ENCODE results near the gene BNC2.

The BNC2 gene

GRCh38 chr9:16682273-16682672, 188.2 kb downstream of the BNC2 start:
- TF ChIP-seq GATA2 (IDR thresholded peaks at IDR 0.05; ENCODE audit: low read depth, low read length) (no peak), GATA3 (IDR thresholded peaks at IDR 0.05; ENCODE audit: low read depth, low read length) (no peak)

GRCh38 chr9:16681652-16681987, 188.8 kb downstream of the BNC2 start:
- TF ChIP-seq GATA2 (IDR thresholded peaks at IDR 0.05; ENCODE audit: low read depth, low read length) (no peak), GATA3 (IDR thresholded peaks at IDR 0.05; ENCODE audit: low read depth, low read length) (no peak)

- TF ChIP-seq GATA2 (IDR thresholded peaks at IDR 0.05; ENCODE audit: low read depth, low read length) (peak; percentile 32), GATA3 (IDR thresholded peaks at IDR 0.05; ENCODE audit: low read depth, low read length) (no peak; the same call in 1 of the 2 replicates)
Measured at GRCh38 chr9:16680975-16681651, 189.4 kb downstream of the BNC2 start.

GRCh38 chr9:16680541-16680940, 189.9 kb downstream of the BNC2 start:
- no peak for TF ChIP-seq GATA3 (IDR thresholded peaks at IDR 0.05; ENCODE audit: low read depth, low read length)
- TF ChIP-seq GATA2 (IDR thresholded peaks at IDR 0.05; ENCODE audit: low read depth, low read length): no peak

GRCh38 chr9:16679327-16679821, 191.1 kb downstream of the BNC2 start:
- TF ChIP-seq GATA3 (IDR thresholded peaks at IDR 0.05; ENCODE audit: low read depth, low read length): no peak
- no peak for TF ChIP-seq GATA2 (IDR thresholded peaks at IDR 0.05; ENCODE audit: low read depth, low read length)

- TF ChIP-seq GATA3 (IDR thresholded peaks at IDR 0.05; ENCODE audit: low read depth, low read length) (no peak), GATA2 (IDR thresholded peaks at IDR 0.05; ENCODE audit: low read depth, low read length) (no peak)
Measured at GRCh38 chr9:16676519-16676918, 194.0 kb downstream of the BNC2 start.

- TF ChIP-seq GATA2 (IDR thresholded peaks at IDR 0.05; ENCODE audit: low read depth, low read length) (no peak), GATA3 (IDR thresholded peaks at IDR 0.05; ENCODE audit: low read depth, low read length) (no peak)
Measured at GRCh38 chr9:16675131-16675530, 195.3 kb downstream of the BNC2 start.

- TF ChIP-seq GATA2 (IDR thresholded peaks at IDR 0.05; ENCODE audit: low read depth, low read length) (no peak), GATA3 (IDR thresholded peaks at IDR 0.05; ENCODE audit: low read depth, low read length) (no peak)
Measured at GRCh38 chr9:16673171-16673570, 197.3 kb downstream of the BNC2 start.

- TF ChIP-seq GATA3 (IDR thresholded peaks at IDR 0.05; ENCODE audit: low read depth, low read length) (no peak), GATA2 (IDR thresholded peaks at IDR 0.05; ENCODE audit: low read depth, low read length) (no peak)
Measured at GRCh38 chr9:16672501-16672900, 198.0 kb downstream of the BNC2 start.

GRCh38 chr9:16671591-16672137, 198.8 kb downstream of the BNC2 start:
- TF ChIP-seq GATA3 (IDR thresholded peaks at IDR 0.05; ENCODE audit: low read depth, low read length) (no peak), GATA2 (IDR thresholded peaks at IDR 0.05; ENCODE audit: low read depth, low read length) (no peak)

GRCh38 chr9:16670791-16671190, 199.7 kb downstream of the BNC2 start:
- TF ChIP-seq GATA3 (IDR thresholded peaks at IDR 0.05; ENCODE audit: low read depth, low read length) (no peak), GATA2 (IDR thresholded peaks at IDR 0.05; ENCODE audit: low read depth, low read length) (no peak)

GRCh38 chr9:16668734-16669295, 201.7 kb downstream of the BNC2 start:
- TF ChIP-seq GATA2 (IDR thresholded peaks at IDR 0.05; ENCODE audit: low read depth, low read length): no peak
- no peak for TF ChIP-seq GATA3 (IDR thresholded peaks at IDR 0.05; ENCODE audit: low read depth, low read length)

- TF ChIP-seq GATA3 (IDR thresholded peaks at IDR 0.05; ENCODE audit: low read depth, low read length) (no peak), GATA2 (IDR thresholded peaks at IDR 0.05; ENCODE audit: low read depth, low read length) (no peak)
Measured at GRCh38 chr9:16664211-16664610, 206.3 kb downstream of the BNC2 start.

GRCh38 chr9:16661816-16662215, 208.7 kb downstream of the BNC2 start:
- TF ChIP-seq GATA2 (IDR thresholded peaks at IDR 0.05; ENCODE audit: low read depth, low read length): no peak
- no peak for TF ChIP-seq GATA3 (IDR thresholded peaks at IDR 0.05; ENCODE audit: low read depth, low read length)

- TF ChIP-seq GATA3 (IDR thresholded peaks at IDR 0.05; ENCODE audit: low read depth, low read length): no peak
- TF ChIP-seq GATA2 (IDR thresholded peaks at IDR 0.05; ENCODE audit: low read depth, low read length): no peak
Measured at GRCh38 chr9:16659096-16659495, 211.4 kb downstream of the BNC2 start.
